ENCODE data around the gene FOXN4.

Gene FOXN4

DNA sequence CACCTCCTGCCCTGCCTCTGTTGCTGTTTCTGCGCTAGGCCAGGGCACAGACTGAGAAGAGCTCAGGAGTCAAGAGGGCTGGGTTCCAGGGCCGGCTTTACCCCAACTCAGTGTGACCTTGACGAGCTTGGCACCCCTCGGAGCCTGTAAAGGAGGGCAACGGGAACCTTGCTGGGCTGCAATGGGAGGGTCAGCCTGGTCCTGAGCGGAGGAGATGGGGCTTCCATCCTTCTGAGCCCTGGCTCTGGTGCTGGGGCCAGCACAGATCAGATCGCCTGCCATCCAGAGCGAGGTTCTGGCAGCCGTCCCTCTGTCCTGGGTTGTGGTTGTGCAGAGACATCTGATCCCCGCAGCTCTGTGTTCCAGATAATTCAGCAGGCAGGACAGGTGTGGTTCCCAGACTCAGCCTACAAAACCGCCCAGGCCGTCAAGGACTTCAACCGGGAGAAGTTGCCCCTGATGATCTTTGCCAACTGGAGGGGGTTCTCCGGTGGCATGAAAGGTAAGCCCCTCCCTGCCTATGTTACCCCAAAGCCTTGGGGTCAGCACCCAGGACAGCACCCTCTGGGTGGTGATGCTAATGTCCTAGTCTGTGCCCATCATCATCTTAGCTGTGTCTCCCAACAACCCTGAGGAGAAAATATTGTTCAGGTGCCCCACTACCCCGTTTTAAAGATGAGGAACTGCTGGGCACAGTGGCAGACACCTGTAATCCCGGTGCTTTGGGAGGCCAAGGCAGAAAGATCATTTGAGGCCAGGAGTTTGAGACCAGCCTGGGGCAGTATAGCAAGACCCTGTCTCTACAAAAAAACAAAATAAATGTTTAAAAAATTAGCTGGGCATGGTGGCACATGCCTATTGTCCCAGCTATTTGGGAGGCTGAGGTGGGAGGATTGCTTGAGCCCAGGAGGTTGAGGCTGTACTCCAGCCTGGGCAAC is 50.2 kb downstream of the FOXN4 start:
- DNase-seq (ENCODE audit: low read depth): no peak

DNA sequence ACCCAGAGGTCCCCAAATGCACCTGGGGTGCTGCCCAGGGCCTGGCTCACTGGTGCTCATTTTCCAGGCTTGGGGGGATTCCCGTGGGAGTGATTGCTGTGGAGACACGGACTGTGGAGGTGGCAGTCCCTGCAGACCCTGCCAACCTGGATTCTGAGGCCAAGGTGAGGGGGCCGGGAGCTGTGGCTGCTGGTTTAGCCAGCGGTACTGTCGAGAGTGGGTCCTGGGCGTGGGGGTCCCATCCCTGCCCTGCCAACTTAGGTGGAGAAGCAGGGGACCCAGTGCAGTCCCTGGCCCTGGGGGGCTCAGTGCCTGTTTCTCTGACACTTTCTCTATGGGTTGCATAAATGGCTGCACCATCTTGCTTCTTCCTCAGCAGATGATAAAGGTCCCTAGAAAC is 50.9 kb downstream of the FOXN4 start:
- DNase-seq (ENCODE audit: low read depth): no peak

DNA sequence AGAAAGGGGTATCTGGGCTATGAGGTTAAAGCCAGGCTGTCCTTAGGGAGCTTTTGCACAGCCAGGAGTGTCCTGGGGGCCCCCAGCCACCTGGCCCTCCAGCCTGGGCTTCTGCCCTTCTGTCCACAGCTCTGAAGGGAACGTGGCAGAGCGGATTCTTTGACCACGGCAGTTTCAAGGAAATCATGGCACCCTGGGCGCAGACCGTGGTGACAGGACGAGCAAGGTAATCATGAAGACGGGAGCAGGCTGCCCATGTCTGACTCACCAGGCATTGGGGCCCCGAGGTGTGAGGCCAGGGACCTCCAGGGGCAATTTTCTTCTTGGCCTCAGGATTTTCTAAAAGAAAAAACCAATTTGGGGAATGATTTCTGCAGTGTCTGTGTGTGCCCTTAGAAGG is 53.1 kb downstream of the FOXN4 start:
- no peak for DNase-seq (ENCODE audit: low read depth)

DNA sequence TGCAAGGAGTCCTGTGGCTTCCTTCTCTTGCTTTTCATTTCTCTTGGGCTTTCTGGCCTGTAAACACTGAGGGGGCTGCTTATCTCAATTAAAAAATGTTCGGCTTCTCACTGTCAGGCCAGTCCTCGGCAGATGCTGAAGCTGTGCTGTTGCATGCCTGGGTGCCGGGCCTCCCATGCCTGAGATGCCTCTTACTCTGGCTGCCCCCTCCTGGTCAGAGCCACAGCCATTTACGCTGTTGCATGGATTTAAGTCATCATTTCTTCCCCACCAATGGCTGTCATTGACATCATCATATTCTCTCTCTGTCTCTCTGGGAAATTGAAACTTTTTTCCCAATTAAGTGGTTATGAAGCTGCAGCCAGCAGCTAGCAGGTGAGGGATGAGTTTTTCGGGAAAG is 53.7 kb downstream of the FOXN4 start:
- DNase-seq (ENCODE audit: low read depth): peak; percentile 41

DNA sequence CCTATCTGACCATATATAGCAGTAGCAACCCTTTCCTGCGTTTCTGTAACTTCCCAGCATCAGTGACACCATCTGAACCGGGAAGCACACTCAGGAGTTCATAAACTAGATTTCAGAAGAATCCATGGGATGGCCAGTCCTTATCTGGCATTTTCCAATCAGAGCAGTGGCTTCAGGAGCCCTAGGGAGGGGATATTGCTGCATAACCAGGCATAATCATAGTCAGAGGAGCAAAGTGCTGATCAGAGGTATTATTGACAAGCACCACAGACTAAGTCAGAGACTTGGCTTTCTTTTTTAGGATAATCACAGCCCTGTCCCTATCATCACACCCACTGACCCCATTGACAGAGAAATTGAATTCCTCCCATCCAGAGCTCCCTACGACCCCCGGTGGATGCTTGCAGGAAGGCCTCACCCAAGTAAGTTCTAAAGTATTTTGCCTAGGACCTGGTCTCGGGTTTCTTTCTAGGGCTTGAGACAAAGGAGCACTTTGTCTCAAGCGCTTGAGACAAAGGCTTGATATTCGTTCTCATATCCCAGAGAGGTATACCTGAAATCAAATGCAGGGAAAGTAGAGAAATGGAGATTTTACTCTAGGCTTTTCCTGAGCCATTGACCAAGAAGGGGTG is 55.1 kb downstream of the FOXN4 start:
- DNase-seq (ENCODE audit: low read depth): no peak

DNA sequence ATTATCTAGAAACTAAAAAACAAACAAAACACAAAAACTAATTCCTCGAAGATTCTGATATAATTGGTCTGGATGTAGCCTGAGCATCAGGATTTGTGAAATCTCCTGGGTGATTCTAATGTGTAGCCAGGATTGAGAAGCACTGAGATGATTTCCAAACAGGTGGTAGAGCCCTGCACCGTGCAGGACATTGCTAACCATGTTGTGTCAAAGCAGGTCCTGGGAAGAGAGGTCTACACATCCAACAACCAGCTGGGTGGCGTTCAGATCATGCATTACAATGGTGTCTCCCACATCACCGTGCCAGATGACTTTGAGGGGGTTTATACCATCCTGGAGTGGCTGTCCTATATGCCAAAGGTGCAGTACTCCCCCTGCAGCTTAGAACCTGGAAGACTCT is 56.3 kb downstream of the FOXN4 start:
- no peak for DNase-seq (ENCODE audit: low read depth)

DNA sequence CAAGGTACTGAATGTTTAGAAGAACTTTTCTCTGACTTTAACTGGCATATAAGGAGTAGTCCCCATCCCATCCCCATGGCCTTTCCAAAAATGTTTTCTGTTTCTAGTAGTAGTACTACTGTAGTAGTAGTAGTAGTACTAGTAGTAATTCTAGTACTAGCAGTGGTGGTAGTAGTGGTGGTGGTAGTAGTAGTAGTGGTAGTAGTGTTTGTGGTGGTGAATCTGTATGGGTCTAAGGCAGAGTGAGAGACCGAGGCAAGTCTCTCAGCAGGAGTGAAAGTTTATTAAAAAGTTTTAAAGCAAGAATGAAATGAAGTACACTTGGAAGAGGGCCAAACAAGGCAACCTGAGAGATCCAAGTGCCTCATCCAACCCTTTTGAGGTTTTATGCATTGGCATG is 58.6 kb downstream of the FOXN4 start:
- DNase-seq (ENCODE audit: low read depth): no peak

DNA sequence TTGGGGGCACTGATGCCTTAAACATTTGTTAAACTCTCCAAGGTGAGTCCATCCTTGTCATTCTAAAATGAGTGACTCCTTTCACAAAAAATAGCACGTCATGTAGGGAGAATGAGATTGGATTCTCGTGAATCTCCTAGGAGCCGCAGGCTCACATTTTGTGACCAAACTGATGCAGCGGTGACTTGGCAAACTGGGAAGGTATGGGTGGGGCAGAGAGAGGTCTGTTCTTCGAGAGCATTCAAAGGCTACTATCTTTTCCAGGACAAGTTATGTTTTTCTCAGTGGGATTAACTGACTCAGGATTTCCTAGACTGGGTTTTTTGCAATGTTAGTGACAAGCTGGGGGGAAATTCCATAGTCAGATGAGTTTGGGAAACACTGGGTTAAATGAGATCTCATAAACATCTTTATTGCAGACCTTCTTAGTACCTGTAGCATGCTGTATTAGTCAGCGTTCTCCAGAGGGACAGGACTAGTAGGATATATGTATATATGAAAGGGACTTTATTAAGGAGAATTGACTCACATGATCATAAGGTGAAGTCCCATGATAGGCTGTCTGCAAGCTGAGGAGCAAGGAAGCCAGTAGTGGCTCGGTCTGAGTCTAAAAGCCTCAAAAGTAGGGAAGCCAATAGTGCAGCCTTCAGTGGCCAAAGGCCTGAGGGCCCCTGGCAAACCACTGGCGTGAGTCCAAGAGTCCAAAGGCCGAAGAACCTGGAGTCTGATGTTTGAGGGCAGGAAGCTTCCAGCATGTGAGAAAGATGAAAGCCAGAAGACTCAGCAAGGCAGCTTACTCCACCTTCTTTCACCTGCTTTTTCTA is 61.0 kb downstream of the FOXN4 start:
- DNase-seq (ENCODE audit: low read depth): no peak

DNA sequence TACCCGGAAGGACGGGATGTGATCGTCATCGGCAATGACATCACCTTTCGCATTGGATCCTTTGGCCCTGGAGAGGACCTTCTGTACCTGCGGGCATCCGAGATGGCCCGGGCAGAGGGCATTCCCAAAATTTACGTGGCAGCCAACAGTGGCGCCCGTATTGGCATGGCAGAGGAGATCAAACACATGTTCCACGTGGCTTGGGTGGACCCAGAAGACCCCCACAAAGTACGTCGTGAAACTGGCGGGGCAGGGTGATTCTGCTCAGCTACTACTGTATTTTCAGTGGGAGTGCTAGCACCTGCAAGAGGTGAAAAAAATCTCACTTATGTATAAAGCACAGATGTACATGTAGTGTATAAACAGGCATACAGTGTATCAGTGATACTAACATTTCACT is 62.9 kb downstream of the FOXN4 start:
- DNase-seq (ENCODE audit: low read depth): no peak

DNA sequence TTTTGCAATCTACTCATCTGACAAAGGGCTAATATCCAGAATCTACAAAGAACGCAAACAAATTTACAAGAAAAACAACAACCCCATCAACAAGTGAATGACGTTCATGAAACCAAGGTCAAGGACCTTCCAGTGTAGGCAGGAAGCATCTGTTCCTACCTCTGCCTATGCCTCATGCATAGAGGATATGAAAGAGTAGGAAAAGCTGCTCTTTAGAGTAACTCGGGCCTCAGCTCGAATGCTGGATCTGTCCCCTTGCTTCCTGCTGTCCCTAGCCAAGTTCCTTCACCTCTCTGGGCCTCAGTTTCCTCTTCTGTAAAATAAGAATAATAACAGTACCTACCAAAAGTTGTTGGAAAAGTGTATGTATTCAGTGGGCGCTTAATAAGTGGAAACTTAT is 65.0 kb downstream of the FOXN4 start:
- DNase-seq (ENCODE audit: low read depth): no peak

DNA sequence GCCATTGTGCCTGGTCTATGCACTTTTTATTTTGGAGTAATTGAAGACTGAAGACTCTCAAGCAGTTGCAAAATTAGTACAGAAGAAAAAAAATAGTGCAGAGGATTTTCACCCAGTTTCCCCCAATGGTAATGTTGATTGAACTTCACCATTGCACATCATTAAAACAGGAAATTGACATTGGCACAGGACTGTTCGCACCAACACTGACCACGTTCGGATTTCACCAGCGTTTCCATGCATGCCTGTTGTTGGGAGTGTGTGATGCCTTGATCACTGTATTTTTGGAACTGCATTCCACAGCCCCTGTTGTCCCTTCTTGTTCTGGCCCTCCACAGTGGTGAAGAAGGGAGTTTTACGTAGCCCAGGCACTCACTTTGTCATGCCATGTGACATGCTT is 67.1 kb downstream of the FOXN4 start:
- DNase-seq (ENCODE audit: low read depth): no peak

DNA sequence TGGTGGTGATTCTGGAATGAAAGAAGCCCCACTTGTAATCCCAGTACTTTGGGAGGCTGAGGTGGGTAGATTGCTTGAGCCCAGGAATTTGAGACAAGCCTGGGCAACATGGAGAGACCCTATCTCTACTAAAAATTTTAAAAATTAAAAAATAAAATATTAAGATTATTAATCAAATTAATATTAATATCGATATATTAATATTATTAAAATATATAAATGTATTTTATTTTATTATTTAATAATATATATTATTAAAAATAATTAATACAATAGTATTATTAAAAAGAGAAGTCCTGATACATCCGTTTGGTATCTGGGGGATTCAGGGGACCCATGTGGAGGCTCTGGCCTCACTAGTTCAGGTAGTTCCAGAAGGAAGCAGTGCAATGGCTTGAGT is 68.7 kb downstream of the FOXN4 start:
- no peak for DNase-seq (ENCODE audit: low read depth)

DNA sequence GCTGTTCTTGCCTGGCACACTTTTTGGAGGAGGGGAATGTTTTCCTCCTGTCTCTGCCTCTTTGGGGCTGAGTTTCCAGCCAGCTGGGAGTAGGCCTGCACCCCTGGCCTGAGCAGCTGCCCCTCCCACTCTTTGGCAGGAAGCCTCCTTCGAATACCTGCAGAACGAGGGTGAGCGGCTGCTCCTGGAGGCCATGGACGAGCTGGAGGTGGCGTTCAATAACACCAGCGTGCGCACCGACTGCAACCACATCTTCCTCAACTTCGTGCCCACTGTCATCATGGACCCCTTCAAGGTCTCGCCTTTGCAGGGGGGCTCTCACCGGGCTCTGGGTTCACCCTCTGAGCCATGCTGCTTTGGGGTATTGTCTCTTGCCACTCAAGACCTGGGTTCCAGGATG is 69.4 kb downstream of the FOXN4 start:
- DNase-seq (ENCODE audit: low read depth): no peak

DNA sequence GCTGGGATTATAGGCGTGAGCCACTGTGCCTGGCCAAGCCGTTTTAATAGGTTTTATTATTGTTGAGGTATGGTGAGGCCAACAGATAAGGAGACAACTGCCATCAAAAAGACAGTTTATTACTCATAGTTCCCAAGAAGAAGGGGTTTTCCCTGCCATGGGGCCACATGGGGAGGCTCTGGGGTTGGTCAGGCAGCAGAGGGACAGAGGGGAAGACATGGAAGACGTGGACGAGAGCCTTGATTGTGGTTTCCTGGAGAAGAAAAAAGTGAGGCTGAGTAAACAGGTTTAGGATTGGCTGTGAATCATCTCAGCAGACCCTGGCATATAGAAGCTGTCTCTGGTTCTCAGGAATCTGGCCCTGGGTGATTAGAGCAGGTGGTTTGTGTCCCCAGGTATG is 69.9 kb downstream of the FOXN4 start:
- peak; percentile 5 for DNase-seq (ENCODE audit: low read depth)

DNA sequence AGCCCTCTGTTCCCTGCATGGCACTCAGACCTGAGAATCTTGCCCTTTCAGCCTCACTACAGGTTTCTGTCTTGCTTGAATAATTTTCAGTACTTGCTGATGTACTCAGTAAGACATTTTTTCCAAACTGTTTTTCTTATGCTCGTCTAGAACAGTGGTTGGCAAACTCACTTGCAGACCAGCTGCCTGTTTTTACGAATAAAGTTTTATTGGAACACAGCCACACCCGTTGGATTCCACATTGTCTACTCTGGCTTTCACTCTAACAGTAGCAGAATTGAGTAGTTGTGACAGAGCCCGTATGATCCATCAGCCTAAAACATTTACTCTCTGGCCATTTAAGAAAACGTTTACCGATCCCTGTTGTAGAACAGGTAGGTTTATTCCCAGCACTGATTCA is 72.8 kb downstream of the FOXN4 start:
- DNase-seq (ENCODE audit: low read depth): no peak

DNA sequence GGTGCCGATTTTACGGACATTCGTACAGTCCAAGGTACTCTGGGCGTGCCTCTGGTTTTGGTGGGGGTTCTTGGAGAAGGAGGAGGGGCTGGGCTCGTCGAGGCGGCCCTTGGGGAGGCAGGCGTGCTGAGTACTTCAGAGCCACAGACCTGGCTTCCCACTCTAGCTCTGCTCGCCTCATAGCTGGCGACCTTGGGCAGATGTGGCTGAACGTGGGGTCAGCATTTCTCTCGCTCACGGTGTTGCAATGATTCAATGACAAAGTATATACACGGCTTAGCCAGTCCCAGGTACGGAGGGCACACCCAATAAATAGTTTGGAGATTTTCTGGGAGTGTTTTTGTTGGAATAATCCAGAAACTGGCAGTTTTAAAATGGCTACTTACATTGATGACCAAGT is 75.1 kb downstream of the FOXN4 start:
- no peak for DNase-seq (ENCODE audit: low read depth)

DNA sequence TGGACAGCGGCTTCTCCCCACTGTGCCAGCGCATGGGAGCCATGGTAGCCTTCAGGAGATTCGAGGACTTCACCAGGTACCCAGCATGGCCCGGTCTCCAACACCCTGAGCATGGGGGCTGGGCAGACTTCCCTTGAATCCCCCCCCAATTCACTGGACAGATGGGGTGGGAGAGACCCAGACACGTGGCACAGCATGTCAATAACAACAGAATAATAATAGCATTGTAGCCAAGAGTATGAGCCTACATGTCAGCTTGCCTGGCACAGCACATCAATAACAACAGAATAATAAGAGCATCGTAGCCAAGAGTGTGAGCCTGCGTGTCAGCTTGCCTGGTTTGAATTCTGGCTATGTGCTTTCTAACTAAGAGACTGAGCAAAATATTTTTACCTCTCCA is 76.4 kb downstream of the FOXN4 start:
- DNase-seq (ENCODE audit: low read depth): no peak

DNA sequence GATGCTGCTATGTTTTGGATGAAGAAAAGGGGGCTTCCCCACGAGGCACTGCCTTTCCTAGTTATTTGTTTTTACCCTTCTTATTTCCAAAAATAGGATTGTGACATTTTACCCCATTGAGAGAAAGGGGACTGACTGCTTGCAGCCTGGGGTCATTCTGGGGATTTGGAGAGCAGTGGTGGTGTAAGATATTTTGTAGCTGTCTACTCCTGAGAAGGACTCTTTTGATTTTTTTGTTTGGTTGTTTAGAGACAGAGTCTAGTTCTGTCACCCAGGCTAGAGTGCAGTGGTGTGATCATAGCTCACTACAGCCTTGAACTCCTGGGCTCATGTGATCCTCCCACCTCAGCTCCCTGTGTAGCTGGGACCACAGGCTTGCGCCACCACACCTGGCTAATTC is 78.9 kb downstream of the FOXN4 start:
- no peak for DNase-seq (ENCODE audit: low read depth)

DNA sequence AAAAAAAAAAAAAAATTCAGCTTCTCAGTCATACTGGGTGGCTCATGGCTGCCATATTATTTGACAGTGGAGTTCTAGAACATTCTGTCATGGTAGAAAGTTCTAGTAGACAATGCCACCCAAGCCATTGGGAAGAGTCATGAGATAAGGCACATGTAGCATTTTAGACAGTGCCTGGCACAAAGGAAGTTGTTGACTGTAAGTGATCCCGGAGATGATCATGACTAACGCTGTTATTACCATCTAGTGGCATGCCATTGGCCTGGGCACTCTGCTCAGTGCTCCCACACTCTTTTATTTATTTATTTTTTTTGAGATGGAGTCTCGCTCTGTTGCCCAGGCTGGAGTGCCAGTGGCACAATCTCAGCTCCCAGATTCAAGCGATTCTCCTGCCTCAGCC is 80.4 kb downstream of the FOXN4 start:
- DNase-seq (ENCODE audit: low read depth): no peak
